HepG2 (cell line): ENCODE results near the gene CDK2AP2. TPM values are rescaled to one million over a fixed set of nuclear protein-coding genes. Genes with fewer than 3 reads are reported as not detected.

ENCODE experiments used
- HDAC1 ChIP-seq: sonication (generic); formaldehyde crosslinking; IDR thresholded peaks from 2 replicates; pipeline ENCODE4 v1.5.1; 2020; ENCODE audit warnings: mild to moderate bottlenecking, missing genetic modification reagents
- ZNF343 ChIP-seq: sonication (generic); formaldehyde crosslinking; IDR thresholded peaks from 2 replicates; pipeline ENCODE4 v1.4.0; 2020; ENCODE audit warnings: mild to moderate bottlenecking, missing genetic modification reagents
- ZNF572 ChIP-seq: sonication (generic); formaldehyde crosslinking; IDR thresholded peaks from 2 replicates; pipeline ENCODE4 v1.5.1; 2020; ENCODE audit warnings: mild to moderate bottlenecking, missing genetic modification reagents
- polyA plus RNA-seq, 8 experiments: library from polyadenylated mRNA; depleted of rRNA in 3 of 8; stranded (reverse) in 7 of 8; unstranded in 1 of 8; fragments of >200 nt; fragmentation: Illumina TruSeq in 4 of 8; extraction: Trizol in 4 of 8; gene quantifications; 2 replicates each; pipeline versions ENCODE4 v1.2.1 to v1.2.3, GENCODE V29; 2011 to 2016; ENCODE audit warnings: low read depth in 4 of 8, missing spikeins in 1 of 8, mixed read lengths in 1 of 8; ENCODE audit not compliant: insufficient read depth in 1 of 8
- total RNA-seq, 5 experiments: library from RNA; depleted of rRNA; stranded (reverse); fragments of >200 nt; fragmentation: Illumina TruSeq; extraction: Trizol; gene quantifications; 2 replicates each; pipeline ENCODE4 v1.2.3, GENCODE V29; 2016; ENCODE audit warnings: low read depth in 1 of 5
- TF ChIP-seq, protein P1 (sequence below), 2 experiments: fragments of 450-650 bp in 1 of 2; sonication (generic) in 1 of 2; formaldehyde crosslinking in 1 of 2; IDR thresholded peaks; 2 replicates each; pipeline versions ENCODE4 v1.6.1 to v1.8.0; 2016 to 2022; ENCODE audit warnings: antibody characterized with exemption in 1 of 2, mild to moderate bottlenecking in 1 of 2, missing genetic modification reagents in 1 of 2
- TF ChIP-seq, protein P2 (sequence below): sonication (generic); formaldehyde crosslinking; IDR thresholded peaks from 2 replicates; pipeline ENCODE4 v1.4.0; 2020; ENCODE audit warnings: missing genetic modification reagents, mild to moderate bottlenecking, borderline replicate concordance

Gene CDK2AP2
- total and polyA plus RNA-seq, 2 of the 13 experiments (the other 11 are each of a cell fraction or from before 2014, with no cell fraction given) = 15.0 to 23.2 TPM

DNA sequence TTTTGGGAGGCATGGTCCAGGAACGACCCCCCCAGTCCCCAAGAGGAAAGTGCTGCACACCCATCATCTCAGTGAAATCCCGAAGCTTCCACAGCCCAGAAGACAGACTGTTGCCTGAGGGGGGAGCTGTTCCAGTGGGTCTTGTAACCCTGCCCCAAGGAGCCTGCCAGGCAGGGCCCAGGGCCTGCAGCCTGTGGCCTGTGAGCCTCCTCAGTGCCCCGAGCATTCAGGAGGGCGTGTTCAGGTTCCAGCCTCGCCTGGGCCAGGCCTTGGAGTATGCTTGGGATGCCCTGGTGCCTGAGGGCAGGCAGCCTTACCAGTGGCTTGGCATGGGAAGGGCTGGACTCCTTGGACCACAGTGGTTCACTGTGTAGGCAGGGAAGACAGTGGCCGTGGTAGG, 33.2 kb upstream of the CDK2AP2 start (continued):
- TF ChIP-seq, protein P1, sequence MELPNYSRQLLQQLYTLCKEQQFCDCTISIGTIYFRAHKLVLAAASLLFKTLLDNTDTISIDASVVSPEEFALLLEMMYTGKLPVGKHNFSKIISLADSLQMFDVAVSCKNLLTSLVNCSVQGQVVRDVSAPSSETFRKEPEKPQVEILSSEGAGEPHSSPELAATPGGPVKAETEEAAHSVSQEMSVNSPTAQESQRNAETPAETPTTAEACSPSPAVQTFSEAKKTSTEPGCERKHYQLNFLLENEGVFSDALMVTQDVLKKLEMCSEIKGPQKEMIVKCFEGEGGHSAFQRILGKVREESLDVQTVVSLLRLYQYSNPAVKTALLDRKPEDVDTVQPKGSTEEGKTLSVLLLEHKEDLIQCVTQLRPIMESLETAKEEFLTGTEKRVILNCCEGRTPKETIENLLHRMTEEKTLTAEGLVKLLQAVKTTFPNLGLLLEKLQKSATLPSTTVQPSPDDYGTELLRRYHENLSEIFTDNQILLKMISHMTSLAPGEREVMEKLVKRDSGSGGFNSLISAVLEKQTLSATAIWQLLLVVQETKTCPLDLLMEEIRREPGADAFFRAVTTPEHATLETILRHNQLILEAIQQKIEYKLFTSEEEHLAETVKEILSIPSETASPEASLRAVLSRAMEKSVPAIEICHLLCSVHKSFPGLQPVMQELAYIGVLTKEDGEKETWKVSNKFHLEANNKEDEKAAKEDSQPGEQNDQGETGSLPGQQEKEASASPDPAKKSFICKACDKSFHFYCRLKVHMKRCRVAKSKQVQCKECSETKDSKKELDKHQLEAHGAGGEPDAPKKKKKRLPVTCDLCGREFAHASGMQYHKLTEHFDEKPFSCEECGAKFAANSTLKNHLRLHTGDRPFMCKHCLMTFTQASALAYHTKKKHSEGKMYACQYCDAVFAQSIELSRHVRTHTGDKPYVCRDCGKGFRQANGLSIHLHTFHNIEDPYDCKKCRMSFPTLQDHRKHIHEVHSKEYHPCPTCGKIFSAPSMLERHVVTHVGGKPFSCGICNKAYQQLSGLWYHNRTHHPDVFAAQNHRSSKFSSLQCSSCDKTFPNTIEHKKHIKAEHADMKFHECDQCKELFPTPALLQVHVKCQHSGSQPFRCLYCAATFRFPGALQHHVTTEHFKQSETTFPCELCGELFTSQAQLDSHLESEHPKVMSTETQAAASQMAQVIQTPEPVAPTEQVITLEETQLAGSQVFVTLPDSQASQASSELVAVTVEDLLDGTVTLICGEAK (IDR thresholded peaks at IDR 0.05) = no peak
- TF ChIP-seq, protein P1 (CRISPR knock-in tag; IDR thresholded peaks at IDR 0.05) = no peak
- no peak for TF ChIP-seq ZNF343 (CRISPR knock-in tag)
- TF ChIP-seq, protein P2, sequence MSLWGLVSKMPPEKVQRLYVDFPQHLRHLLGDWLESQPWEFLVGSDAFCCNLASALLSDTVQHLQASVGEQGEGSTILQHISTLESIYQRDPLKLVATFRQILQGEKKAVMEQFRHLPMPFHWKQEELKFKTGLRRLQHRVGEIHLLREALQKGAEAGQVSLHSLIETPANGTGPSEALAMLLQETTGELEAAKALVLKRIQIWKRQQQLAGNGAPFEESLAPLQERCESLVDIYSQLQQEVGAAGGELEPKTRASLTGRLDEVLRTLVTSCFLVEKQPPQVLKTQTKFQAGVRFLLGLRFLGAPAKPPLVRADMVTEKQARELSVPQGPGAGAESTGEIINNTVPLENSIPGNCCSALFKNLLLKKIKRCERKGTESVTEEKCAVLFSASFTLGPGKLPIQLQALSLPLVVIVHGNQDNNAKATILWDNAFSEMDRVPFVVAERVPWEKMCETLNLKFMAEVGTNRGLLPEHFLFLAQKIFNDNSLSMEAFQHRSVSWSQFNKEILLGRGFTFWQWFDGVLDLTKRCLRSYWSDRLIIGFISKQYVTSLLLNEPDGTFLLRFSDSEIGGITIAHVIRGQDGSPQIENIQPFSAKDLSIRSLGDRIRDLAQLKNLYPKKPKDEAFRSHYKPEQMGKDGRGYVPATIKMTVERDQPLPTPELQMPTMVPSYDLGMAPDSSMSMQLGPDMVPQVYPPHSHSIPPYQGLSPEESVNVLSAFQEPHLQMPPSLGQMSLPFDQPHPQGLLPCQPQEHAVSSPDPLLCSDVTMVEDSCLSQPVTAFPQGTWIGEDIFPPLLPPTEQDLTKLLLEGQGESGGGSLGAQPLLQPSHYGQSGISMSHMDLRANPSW (CRISPR knock-in tag) = no peak
- TF ChIP-seq ZNF572 = no peak
- no peak for TF ChIP-seq HDAC1 (CRISPR knock-in tag)
